ENCODE results near the gene VSIG1. TPM values are rescaled to one million over a fixed set of nuclear protein-coding genes. Genes with fewer than 3 reads are reported as not detected.
A peak's percentile ranks its signal among the peaks of the same experiment; 100 is the strongest.

Gene VSIG1
- total RNA-seq, 1 experiment from 2014 or later: not detected

DNA sequence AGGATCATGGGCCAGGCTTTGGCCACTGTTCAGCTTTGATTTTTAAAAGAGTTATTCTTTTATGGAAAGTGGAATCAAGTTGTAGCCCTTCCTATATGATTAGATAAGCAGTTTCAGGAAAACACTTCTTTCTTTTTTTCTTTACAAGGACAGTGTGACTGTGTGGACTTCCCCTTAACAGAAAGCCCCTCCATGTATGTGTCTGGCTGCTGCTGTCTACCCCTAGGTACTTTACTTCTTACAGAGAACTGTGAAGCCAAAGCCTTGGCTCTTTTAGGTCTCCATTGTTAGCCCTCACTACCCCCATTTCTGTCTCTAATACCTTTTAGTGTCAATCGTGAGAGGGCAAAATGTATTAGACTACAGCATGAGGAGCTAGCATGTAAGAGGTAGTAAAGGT, 19.1 kb downstream of the VSIG1 start:
- no peak for DNase-seq (ENCODE audit: low read depth)

- no peak for DNase-seq (ENCODE audit: low read depth)
Measured at GRCh38 chrX:108064613-108065012, 19.7 kb downstream of the VSIG1 start.

DNA sequence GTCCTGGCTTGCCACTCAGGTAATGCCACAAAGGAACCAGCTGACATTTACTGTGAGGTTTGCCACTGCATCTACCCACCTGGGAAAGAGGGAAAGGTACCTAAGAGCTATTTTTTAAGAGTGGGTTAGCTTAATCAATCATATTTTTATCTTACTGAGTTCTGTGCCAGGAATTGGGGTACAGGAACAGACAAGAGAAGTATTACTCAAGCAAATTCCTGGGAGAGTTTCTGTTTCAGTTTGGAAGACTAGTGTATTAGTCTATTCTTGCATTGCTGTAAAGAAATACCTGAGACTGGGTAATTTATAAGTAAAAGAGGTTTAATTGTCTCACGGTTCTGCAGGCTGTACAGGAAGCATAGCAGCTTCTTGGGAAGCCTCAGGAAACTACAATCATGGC, 23.3 kb downstream of the VSIG1 start:
- no peak for DNase-seq (ENCODE audit: low read depth)

DNA sequence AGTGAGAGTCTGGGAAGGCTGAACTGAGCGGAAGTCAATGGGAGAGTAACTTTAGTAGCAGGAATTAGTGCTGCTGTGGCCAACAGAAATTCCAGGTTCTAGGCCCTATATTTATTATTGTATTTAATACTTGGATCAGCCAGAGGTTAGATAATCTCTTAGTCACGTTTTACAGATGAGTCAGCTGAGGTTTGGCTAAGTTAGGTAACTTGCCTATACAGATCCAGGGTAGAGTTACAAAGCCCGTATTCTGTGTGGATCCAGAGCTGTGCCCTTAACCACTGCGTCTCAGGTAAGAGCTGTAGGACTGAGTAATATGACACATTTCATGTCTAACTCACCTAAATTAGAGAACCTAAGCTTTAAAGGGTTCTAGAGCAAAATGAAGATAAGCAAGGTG, 26.0 kb downstream of the VSIG1 start:
- peak; percentile 17 for DNase-seq (ENCODE audit: low read depth)

DNA sequence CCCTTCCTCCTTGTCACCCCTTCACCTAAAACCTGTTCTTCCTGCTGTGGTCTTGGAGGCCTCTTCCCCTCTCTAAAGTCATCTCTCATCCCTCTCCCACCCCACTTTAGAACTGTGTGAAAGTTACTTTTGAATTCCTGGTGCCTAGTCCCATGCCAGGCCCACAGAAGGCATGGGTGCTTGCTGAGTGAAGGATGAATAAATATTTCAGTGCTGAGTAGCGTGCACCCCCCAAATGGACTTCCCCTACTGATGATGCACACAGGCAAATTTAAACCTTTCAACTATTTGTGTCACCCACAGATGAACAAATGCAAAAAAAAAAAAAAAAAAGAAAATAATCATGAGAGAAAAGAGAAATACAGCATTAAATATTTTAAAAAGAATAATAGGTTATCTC, 26.7 kb downstream of the VSIG1 start:
- no peak for DNase-seq (ENCODE audit: low read depth)

DNA sequence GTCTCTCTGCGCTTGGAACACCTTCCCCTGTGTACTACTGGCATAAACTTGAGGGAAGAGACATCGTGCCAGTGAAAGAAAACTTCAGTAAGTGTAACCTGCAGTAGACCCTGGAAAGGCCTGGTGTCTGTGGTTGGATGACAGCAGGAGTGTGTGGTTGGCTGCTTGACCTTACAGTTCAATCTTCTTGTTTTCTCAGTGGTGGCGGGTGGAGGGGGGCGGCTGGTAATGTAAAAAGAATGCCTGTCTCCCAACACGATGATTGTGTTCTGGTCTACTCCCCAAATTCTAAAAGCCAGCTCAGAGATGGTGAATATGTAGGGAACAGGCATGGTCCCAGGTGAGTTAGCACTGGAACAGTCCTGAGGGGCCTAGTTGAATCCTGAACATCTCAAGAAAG, 27.9 kb downstream of the VSIG1 start:
- no peak for DNase-seq (ENCODE audit: low read depth)

GRCh38 chrX:108081110-108081509, 36.2 kb downstream of the VSIG1 start:
- no peak for DNase-seq (ENCODE audit: low read depth)

GRCh38 chrX:108087792-108088191, 42.9 kb downstream of the VSIG1 start:
- DNase-seq (ENCODE audit: low read depth): no peak

DNA sequence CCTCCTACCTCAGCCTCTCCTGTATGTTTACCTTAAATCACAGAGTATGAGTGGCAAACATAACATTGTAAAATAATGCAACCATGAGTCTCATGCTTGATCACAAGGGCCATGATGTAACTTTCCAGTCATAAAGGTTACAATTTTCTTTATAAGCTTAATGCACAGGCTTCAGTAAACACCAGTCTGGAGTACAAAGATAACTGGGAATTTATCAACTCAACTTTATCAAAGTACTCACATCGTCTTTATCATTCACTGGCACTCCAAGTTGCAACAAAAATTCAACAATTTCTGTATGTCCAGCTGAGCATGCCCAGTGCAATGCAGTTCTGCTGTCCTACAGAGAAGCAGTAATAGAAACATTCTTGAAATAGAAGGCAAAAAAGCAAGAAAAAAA, 43.6 kb downstream of the VSIG1 start:
- no peak for DNase-seq (ENCODE audit: low read depth)

DNA sequence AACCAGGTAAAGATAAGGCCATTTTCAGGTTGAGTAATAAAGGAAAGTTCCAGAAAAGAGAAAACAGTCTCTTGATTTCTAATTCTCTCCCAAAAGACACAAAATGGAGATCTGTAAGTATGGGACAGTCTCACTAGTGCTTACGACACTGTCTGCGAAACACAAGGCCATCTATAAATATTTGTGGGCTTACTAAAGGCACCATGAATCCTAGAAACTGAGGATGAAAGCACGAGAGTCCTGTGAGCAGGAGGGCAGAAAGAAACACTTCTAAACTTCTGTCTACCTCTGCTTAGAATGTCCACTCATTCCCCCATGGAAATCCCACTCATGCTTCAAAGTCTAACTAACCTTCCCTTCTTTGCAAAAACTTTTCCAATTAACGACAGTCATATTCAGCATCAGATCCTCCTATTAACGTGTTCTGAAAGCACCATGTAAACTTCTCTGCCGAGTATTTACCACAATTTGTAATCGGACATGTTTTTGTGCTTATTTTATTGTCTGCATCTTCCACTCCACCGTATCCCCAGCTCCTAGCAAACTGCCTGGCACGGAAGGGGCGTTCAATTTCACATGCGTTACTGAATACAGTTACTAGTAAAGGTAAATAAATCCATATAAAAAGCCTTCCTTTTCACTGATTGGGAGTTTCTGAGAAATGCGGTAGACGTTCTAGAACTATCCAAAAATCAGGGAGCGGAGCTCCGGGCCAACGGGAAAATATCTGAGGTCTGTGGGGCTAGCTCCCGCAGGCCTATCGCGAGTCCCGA, 45.8 kb downstream of the VSIG1 start:
- DNase-seq (ENCODE audit: low read depth): peak; percentile 21

- DNase-seq (ENCODE audit: low read depth): peak; percentile 91
Measured at GRCh38 chrX:108091264-108091877, 46.5 kb downstream of the VSIG1 start, which contains the start of the genes ATG4A and PSMD10. Gene ATG4A (plus strand): TSS chrX:108091778. CDS start chrX:108091827, 49 bp downstream. Gene PSMD10 (minus strand): TSS chrX:108091542. CDS start chrX:108091520, 22 bp downstream.

- DNase-seq (ENCODE audit: low read depth): no peak
Measured at GRCh38 chrX:108091878-108092291, 47.0 kb downstream of the VSIG1 start.

DNA sequence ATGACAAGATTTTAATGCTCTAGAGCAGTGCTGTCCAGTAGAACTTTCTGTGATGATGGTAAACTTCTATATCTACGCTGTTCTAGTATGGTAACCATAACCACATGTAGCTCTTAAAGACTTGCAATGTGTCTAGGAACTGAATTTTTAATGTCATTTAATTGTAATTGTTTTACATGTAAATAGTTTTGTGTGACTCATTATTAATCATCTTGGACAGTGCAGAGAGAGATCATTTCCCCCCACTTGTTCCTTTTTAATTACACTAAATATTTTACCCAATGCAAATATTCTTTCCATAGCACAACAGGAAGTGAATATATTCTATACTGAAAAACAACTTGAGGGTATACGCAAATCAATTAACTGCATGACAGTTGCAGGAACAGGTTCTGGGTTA, 52.5 kb downstream of the VSIG1 start:
- no peak for DNase-seq (ENCODE audit: low read depth)

DNA sequence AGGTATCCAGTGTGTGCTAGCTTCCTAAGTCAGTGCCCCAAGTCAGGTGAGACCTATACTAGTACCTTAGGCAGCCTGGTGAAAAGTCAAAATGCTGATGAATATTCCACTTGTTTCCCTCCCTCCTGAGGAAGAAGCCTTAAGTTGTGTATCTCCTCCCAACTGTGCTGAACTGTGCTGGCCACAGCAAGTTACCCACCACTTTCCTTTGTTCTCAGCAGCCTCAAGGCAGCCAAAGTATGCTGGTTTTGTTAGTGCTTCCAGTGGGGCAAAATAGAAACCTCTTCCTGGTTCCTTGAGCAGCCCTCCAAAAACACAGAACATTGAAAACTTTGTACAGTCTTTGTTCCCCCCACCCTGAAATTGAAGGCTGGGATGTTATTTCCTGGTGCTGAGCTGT, 60.6 kb downstream of the VSIG1 start:
- DNase-seq (ENCODE audit: low read depth): no peak

DNA sequence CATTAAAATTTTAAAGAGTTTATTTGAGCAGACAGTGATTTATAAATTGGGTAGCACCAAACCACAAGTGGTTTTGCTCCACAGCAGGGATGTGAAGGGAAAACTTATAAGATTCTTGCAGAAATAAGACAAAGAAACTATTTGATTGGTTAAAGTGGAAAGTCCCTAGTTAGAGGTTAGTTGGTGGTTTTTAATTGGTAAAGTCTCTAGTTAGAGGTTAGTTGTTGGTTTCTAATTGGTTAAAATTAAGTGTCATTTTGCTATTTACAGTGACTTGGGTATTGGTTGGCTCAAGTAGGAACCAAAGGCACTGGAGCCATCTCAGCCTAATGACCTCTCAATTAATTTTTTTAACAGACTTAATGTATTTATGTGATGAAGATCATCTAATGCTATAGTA, 69.7 kb downstream of the VSIG1 start:
- DNase-seq (ENCODE audit: low read depth): no peak

- DNase-seq (ENCODE audit: low read depth): no peak
Measured at GRCh38 chrX:108117988-108118387, 73.1 kb downstream of the VSIG1 start.

DNA sequence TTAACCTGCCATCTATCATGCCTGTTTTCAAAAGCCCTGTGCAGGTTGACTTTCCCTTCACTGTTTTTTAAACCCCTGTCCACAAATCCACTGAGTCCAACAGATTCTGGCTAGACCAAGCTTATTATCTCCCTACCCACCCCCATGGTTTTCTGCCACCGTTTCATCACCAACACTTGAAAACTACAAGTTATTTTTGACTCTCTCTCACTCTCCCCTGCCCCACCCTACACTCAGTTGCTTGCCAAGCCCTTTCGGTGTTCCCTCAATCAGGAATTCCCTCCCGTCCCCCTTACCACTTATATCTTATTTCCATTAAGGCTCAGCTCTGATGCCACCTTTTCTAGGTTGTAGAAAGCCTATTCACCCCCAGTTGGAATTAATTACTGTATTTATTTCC, 76.4 kb downstream of the VSIG1 start:
- no peak for DNase-seq (ENCODE audit: low read depth)

DNA sequence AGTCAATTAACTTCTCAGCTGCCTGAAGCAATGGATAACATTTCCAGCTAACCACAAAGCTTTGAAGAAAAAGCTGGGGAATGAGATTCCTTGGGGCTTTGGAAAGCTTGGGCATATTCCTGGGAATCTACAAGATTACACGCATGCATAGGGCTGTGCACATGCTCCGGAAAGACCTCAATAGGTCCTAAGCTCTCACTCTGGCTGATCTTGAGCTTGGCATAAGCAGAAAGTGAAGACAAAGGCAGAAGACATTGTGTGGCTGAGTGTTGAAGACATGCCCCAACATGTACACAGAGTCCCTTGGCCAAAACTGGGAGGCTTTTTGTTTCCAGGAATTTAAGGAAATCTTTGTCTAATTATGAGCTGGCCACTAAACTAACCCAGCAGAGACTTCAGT, 77.9 kb downstream of the VSIG1 start:
- DNase-seq (ENCODE audit: low read depth): peak; percentile 47

GRCh38 chrX:108123591-108124366, 78.9 kb downstream of the VSIG1 start:
- peak; percentile 8 for DNase-seq (ENCODE audit: low read depth)

DNA sequence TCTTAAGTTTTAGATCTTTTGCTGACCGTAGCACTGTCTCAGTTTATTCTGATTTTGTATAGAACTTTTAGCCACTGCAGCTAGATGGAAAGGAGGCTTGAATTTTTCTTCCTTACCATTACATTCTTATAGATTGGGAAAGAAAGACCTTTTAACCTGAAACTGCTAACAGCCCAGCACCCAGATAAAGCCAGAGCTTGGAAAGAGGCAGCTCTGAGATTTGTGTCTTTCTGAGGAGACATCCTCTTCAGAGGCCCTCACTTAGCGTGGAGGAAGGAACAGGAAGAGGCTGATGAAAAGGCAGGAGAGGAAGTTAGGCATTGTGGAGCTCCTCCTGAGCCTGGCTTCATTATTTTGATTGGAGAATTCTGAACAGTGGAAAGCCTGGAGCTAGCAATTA, 81.8 kb downstream of the VSIG1 start:
- DNase-seq (ENCODE audit: low read depth): no peak

DNA sequence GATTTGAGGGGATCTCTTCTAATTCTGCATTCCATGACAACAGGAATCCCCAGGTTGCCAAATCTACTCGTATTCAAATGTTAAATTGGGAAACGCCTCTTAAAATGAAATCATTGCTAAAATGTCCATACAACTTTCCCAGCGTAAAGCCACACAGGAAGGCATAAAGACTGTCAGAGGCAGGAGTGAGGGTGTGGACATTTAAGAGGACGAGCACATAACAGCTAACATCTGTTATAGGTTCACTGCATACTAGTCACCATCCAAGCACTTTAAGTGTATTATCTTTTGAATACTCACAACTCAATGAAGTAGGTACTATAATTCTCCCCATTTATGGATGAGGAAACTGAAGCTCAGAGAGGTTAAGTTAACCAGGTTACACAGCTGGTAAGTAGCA, 82.3 kb downstream of the VSIG1 start:
- DNase-seq (ENCODE audit: low read depth): no peak
